Measurements from ENCODE around the gene PLP1.
"Not testable (repeated sequence)": the region's sequence is repeated elsewhere in the genome, so short reads cannot be mapped to it uniquely, and the experiment has no call there.

The PLP1 gene

DNA sequence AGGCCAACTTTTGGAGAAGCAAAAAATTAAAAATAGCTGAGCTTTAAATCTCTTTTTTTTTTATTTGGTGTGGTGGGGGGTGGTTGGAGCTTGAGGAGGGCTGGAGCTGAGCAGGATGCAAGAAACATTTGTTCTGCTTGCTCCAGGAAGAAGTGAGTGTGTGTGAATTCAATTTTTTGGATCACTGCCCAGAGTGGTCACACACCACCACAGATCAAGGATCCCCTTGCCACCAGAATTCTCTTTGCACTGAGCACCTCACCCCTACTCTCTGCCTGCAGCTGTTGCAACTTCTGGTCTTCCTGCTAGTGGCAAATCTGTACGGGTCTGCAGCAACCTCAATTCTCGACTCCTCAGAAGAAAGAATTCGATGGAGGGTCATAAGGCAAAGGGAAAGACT, 19.9 kb upstream of the PLP1 start:
- no peaks in the 10 kb centered on the region for H3K4me1 ChIP-seq (ENCODE audit: insufficient read depth, low read length)
- H3K36me3 ChIP-seq (ENCODE audit: insufficient read depth, low read length), result no peaks in the 10 kb centered on the region
- H3K4me3 ChIP-seq (ENCODE audit: low read length), result no peak overlapping the region
- no peaks in the 10 kb centered on the region for H3K9me3 ChIP-seq (ENCODE audit: low read length)
- H2AFZ ChIP-seq (ENCODE audit: low read depth, low read length), result no peak overlapping the region
- H3K27me3 ChIP-seq (ENCODE audit: insufficient read depth, low read length), result peaks cover 3% of the 10 kb centered on the region

DNA sequence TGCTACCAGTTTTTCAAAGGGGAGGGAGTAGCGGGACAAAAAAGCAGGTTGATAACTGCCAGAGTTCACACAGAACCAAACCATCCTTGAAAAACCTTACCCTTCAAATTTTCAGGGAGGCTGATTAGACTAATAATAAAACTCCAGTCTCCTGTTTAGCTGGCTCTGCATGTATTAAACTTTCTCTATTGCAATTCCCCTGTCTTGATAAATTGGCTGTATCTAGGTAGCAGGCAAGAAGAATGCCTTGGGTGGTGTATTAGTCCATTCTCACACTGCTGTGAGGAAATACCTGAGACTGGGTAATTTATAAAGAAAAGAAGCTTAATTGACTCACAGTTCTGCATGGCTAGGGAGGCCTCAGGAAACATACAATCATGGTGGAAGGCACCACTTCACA, 18.1 kb upstream of the PLP1 start:
- H3K9me3 ChIP-seq (ENCODE audit: low read length), result no peaks in the 10 kb centered on the region
- no peak overlapping the region for H3K4me3 ChIP-seq (ENCODE audit: low read length)
- no peak overlapping the region for H2AFZ ChIP-seq (ENCODE audit: low read depth, low read length)
- no peaks in the 10 kb centered on the region for H3K36me3 ChIP-seq (ENCODE audit: insufficient read depth, low read length)
- no peaks in the 10 kb centered on the region for H3K27me3 ChIP-seq (ENCODE audit: insufficient read depth, low read length)
- H3K4me1 ChIP-seq (ENCODE audit: insufficient read depth, low read length), result no peaks in the 10 kb centered on the region

DNA sequence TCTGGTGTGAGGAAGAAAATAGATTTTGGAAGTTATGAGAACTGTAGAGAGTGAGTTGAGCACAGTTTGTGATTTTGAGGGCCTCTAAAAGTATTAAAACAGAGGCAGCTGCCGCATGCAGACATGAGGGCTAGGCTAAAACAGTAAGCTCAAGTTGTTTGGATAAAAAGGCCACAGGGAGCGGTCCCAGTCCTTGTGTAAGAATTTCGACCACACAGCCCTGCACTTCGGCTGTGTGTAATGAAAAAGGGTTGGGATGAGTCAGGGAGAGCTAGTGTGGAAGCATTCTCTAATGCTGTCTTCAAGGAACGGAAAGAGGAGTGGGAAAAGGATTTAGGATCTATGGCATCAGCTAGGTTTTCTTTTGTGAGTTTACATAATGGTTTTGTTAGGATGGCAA, 13.1 kb upstream of the PLP1 start:
- H2AFZ ChIP-seq (ENCODE audit: low read depth, low read length); H3K36me3 ChIP-seq (ENCODE audit: insufficient read depth, low read length); H3K4me3 ChIP-seq (ENCODE audit: low read length); H3K9me3 ChIP-seq (ENCODE audit: low read length); H3K27me3 ChIP-seq (ENCODE audit: insufficient read depth, low read length); H3K4me1 ChIP-seq (ENCODE audit: insufficient read depth, low read length): not testable (repeated sequence)

DNA sequence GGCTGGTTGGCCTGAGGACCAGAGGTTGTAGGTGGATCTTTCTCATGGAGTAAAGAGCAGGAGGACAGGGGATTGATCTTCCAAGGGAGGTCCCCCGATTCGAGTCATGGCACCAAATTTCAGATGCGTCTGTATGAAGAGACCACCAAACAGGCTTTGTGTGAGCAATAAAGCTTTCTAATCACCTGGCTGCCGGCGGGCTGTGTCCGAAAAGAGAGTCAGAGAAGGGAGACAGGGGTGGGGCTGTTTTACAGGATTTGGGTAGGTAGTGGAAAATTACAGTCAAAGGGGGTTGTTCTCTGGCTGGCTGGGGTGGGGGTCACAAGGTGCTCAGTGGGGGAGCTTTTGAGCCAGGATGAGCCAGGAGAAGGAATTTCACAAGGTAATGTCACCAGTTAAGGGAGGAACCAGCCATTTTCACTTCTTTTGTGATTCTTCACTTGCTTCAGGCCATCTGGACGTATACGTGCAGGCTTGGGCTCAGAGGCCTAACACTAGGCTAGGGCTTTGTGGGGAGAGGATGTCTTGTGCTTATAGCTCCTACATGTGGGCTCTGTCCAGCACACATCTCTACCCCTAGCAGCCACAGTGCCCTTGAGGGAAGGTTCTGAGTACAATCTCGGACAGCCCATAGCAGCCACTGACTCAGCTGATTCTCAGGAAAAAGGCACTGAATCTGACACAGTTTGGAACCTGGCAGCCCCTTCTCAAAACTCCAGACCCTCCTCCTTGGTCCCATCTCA, 9.7 kb upstream of the PLP1 start:
- H3K4me3 ChIP-seq (ENCODE audit: low read length); H3K27me3 ChIP-seq (ENCODE audit: insufficient read depth, low read length); H2AFZ ChIP-seq (ENCODE audit: low read depth, low read length): not testable (repeated sequence)

DNA sequence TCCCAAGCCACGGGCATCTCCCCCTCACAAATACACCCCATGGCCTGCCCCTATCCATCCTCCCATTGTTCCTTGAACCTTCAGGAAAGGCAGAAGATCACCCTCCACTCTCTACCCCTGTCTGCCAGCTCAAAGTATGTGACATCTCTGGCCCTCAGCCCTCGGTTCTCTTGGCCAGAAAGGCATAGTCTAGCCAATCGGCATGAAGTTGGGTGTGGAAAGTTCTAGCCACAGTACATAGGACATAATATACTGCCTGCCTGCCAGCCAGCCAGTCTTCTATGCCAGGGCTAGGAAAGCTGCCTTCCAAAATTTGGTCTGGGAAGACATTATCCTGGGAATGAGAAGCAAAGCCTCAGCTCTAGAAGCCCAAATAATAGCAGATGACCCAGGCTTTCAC, 3.2 kb upstream of the PLP1 start:
- Histone ChIP-seq H3K4me3 (ENCODE audit: low read length) (no peak overlapping the region), H3K4me1 (ENCODE audit: insufficient read depth, low read length) (peaks cover 8% of the 10 kb centered on the region), H3K36me3 (ENCODE audit: insufficient read depth, low read length) (no peaks in the 10 kb centered on the region), H3K9me3 (ENCODE audit: low read length) (no peaks in the 10 kb centered on the region), H3K27me3 (ENCODE audit: insufficient read depth, low read length) (no peaks in the 10 kb centered on the region), H2AFZ (ENCODE audit: low read depth, low read length) (no peak overlapping the region)

More for the DNA sequence above, 9.7 kb upstream of the PLP1 start:
- not testable (repeated sequence) for H3K9me3 ChIP-seq (ENCODE audit: low read length); H3K36me3 ChIP-seq (ENCODE audit: insufficient read depth, low read length); H3K4me1 ChIP-seq (ENCODE audit: insufficient read depth, low read length)

DNA sequence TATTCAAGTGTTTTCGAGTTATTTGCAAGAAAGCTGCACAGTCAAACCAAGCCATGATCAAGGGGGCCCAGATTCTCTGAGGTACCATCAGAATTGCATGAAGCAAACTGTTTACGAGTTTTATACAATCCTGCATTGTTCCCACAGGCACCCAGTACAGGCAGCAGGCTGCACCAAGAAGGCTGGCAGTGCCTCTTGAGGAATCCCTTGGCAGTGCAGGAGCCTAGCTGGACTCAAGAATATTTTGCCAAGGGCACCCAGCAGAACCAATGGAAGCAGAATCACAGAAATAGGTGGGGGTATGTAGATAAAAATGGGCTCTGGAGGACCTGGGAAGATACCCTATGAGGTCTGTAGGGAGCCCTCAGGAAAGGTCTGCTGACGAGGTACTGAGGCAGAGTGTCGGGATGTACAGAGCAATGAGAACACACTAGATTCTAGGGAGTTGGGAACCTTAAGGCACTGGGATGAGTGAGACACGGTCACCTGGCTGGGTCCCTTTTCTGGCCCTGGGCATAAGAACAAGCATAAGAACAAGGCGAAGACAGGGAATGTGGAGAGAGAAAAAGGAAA, 2.5 kb upstream of the PLP1 start:
- H2AFZ ChIP-seq (ENCODE audit: low read depth, low read length), result no peak overlapping the region

DNA sequence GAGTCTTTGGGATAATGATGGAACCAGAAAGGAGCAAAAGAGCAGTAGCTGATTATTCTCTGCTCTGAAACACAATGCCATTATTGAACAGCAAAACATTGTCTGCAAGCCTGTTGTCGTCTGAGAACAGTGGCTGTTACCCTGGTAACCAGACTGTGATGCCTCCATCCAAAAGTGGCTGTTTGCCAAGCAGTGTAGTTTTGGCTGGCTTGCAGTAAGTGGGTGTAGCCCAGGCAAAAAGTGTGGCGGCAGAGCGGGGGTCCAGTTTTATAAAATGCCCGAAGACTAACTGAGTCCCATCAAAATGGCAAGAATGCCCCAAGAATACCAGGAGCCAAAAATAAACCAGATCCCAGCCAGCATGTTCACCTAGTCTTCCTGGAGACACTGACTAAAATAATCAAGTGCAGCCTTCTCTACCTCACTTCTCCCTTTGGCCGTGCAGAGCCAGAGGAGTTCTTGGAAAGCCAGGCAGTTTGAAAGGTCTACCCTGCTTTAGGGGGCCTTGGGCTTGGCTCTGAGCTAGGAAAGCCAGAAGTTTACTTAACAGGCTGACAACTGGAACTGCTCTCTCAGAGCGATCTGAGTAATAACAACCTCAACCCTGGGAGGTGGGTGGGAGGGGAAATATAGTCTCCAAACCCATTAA, 2.6 kb downstream of the PLP1 start:
- Histone ChIP-seq H2AFZ (ENCODE audit: low read depth, low read length) (no peak overlapping the region), H3K4me1 (ENCODE audit: insufficient read depth, low read length) (peaks cover 55% of the 10 kb centered on the region), H3K36me3 (ENCODE audit: insufficient read depth, low read length) (no peaks in the 10 kb centered on the region), H3K4me3 (ENCODE audit: low read length) (no peak overlapping the region), H3K9me3 (ENCODE audit: low read length) (no peaks in the 10 kb centered on the region), H3K27me3 (ENCODE audit: insufficient read depth, low read length) (no peaks in the 10 kb centered on the region)

More for the DNA sequence above, 2.5 kb upstream of the PLP1 start:
- Histone ChIP-seq H3K36me3 (ENCODE audit: insufficient read depth, low read length) (no peaks in the 10 kb centered on the region), H3K4me1 (ENCODE audit: insufficient read depth, low read length) (peaks cover 14% of the 10 kb centered on the region), H3K4me3 (ENCODE audit: low read length) (no peak overlapping the region), H3K27me3 (ENCODE audit: insufficient read depth, low read length) (no peaks in the 10 kb centered on the region), H3K9me3 (ENCODE audit: low read length) (no peaks in the 10 kb centered on the region)

DNA sequence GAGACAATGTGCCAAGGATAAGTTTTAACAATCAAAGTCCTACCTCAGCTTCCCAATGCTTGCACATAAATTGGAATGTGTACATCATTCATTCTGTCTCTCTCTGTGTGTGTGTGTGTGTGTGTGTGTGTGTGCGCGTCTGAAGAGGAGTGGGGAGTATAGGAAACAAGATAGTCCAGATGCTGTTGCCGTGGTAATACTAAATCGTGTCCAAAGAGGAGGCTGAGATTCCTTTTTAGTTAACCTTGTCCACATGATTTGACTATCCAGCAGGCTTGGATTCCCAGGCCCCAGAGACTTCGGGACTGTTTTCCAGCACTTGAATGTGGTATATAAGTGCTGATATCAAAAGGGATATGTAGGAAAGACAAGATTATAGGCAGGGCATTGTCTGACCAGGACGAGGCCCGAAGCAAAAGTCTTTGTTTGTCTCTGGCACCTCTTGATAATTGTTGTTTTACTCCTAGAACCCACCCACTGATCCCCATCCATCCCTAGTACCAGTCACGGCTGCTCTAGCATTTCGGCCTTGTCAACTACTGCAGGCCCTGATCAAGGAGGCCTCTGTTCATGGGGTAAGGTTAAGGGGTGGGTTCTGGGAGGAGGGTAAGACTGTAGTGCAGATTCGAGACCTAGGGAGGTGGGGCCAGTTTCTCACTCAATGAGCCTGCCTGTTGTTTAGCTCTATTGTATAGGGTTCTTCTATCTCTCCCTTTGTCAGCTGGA, 3.9 kb downstream of the PLP1 start:
- Histone ChIP-seq H3K27me3 (ENCODE audit: insufficient read depth, low read length) (no peaks in the 10 kb centered on the region), H3K4me3 (ENCODE audit: low read length) (no peak overlapping the region), H2AFZ (ENCODE audit: low read depth, low read length) (no peak overlapping the region), H3K9me3 (ENCODE audit: low read length) (no peaks in the 10 kb centered on the region), H3K36me3 (ENCODE audit: insufficient read depth, low read length) (no peaks in the 10 kb centered on the region), H3K4me1 (ENCODE audit: insufficient read depth, low read length) (peaks cover 55% of the 10 kb centered on the region)

DNA sequence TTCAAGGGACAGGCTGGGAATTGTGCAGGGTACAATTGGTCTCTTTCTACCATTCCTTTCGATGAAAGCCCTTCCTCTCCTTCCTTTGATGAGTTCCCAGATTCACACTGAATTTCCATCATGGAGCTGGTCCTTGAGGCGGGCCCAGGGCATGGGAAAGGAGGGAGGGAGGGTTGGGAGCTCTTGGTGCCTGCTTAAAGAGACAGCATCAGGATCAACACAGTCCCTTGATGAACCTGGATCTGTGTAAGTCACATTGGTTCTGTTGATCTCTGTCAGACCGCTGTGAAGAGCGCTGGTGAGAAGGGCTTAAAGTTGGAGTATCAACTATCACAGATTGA, 4.4 kb downstream of the PLP1 start:
- Histone ChIP-seq H3K36me3 (ENCODE audit: insufficient read depth, low read length) (no peaks in the 10 kb centered on the region), H2AFZ (ENCODE audit: low read depth, low read length) (no peak overlapping the region), H3K4me3 (ENCODE audit: low read length) (no peak overlapping the region), H3K27me3 (ENCODE audit: insufficient read depth, low read length) (no peaks in the 10 kb centered on the region), H3K9me3 (ENCODE audit: low read length) (no peaks in the 10 kb centered on the region), H3K4me1 (ENCODE audit: insufficient read depth, low read length) (peaks cover 55% of the 10 kb centered on the region)

DNA sequence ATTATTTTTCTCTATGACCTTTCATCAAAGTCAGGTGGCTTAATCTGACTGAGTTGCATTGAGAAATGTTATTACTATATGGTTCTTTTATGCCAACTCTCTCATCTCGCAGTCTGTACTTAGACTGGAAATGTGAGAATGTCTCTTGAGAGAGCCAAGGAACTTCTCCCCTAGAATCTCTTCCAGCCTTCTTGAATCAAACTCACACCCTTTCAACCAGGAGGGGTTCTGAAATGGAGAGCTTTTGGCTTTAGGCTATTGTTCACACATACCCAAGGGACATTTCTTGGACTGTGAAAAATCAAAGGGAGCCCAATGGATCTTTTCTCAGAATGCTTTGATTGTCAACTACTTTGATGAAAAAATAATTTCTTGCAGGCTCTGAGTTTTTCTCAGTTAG, 5.1 kb downstream of the PLP1 start:
- no peaks in the 10 kb centered on the region for H3K9me3 ChIP-seq (ENCODE audit: low read length)
- H3K27me3 ChIP-seq (ENCODE audit: insufficient read depth, low read length), result no peaks in the 10 kb centered on the region
- H2AFZ ChIP-seq (ENCODE audit: low read depth, low read length), result no peak overlapping the region
- peaks cover 55% of the 10 kb centered on the region for H3K4me1 ChIP-seq (ENCODE audit: insufficient read depth, low read length)
- H3K36me3 ChIP-seq (ENCODE audit: insufficient read depth, low read length), result no peaks in the 10 kb centered on the region
- H3K4me3 ChIP-seq (ENCODE audit: low read length), result no peak overlapping the region

DNA sequence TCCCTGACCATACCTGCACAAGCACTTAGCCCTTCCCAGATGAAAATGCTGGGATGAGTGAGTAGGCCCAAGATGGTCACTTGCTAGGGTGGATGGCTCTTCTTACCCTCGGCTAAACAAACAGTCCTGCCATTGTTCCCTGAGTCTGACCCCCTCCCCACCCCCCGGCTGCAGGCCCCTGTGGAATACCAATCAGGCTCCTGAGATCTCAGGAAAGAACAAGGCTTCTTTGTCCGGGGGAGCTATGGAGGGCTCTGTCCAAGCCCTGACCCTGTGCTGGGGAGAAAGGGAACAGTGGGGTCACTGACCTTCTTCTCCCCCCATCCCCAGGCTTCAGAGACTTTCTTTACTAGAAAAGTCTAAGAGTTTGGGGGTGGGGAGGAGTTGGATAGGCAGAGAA, 6.0 kb downstream of the PLP1 start:
- H3K36me3 ChIP-seq (ENCODE audit: insufficient read depth, low read length), result no peaks in the 10 kb centered on the region
- peaks cover 48% of the 10 kb centered on the region for H3K4me1 ChIP-seq (ENCODE audit: insufficient read depth, low read length)
- no peak overlapping the region for H2AFZ ChIP-seq (ENCODE audit: low read depth, low read length)
- no peak overlapping the region for H3K4me3 ChIP-seq (ENCODE audit: low read length)
- no peaks in the 10 kb centered on the region for H3K9me3 ChIP-seq (ENCODE audit: low read length)
- H3K27me3 ChIP-seq (ENCODE audit: insufficient read depth, low read length), result no peaks in the 10 kb centered on the region

DNA sequence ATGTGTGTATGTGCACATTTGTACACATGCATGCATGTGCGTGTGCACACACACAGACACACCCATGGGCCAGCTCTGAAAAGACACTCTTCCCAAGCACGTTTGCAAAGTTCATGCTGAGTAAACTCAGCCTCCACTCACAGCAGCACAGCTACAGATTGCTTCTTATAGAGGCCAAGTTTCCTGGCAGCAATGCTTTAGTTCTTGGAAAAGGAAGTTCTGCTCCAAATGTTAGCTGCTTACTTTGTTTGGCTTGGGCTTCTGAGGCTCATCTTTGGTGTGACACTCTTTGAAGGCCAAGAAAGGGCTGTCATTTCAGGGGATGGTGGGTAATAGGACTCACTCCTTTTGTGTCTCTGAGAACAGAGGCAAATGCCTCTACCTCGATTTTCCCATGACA, 6.6 kb downstream of the PLP1 start:
- peaks cover 47% of the 10 kb centered on the region for H3K4me1 ChIP-seq (ENCODE audit: insufficient read depth, low read length)
- H2AFZ ChIP-seq (ENCODE audit: low read depth, low read length), result no peak overlapping the region
- H3K4me3 ChIP-seq (ENCODE audit: low read length), result no peak overlapping the region
- no peaks in the 10 kb centered on the region for H3K9me3 ChIP-seq (ENCODE audit: low read length)
- no peaks in the 10 kb centered on the region for H3K36me3 ChIP-seq (ENCODE audit: insufficient read depth, low read length)
- no peaks in the 10 kb centered on the region for H3K27me3 ChIP-seq (ENCODE audit: insufficient read depth, low read length)

DNA sequence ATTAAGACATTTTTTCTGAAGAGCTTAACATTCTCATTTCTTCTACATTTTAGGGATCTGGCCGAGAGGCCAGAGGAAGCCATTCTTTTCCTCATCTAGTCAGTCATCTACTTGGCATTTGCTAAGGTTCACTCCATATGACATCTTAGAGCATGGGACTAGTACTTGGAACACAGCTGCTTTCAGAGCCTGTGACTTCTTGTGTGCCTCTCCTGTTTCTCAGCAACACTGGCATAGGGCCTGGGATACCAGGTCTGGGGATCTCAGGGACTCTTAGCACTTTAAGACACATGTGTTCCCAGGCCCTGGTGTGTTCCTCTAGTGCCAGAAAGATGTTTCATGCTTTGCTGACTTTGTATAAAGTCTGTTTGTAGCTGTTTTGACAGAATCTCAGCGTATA, 7.3 kb downstream of the PLP1 start:
- no peaks in the 10 kb centered on the region for H3K9me3 ChIP-seq (ENCODE audit: low read length)
- peaks cover 43% of the 10 kb centered on the region for H3K4me1 ChIP-seq (ENCODE audit: insufficient read depth, low read length)
- H3K36me3 ChIP-seq (ENCODE audit: insufficient read depth, low read length), result no peaks in the 10 kb centered on the region
- no peak overlapping the region for H3K4me3 ChIP-seq (ENCODE audit: low read length)
- H2AFZ ChIP-seq (ENCODE audit: low read depth, low read length), result no peak overlapping the region
- no peaks in the 10 kb centered on the region for H3K27me3 ChIP-seq (ENCODE audit: insufficient read depth, low read length)
